Astrocyte (in vitro differentiated cells and primary cell): ENCODE measurements around the gene HACD1. TPM values are rescaled to one million over a fixed set of nuclear protein-coding genes. Genes with fewer than 3 reads are reported as not detected.

Experiments used
- DNase-seq: peaks from one replicate; pipeline ENCODE4 v3.0.0-alpha.2; 2010; ENCODE audit warnings: low read depth
- FAIRE-seq: peaks from 2 replicates; lab custom pipeline; 2011; peaks lifted over from hg19 to GRCh38; lab: Jason Lieb, UNC
- H2AFZ ChIP-seq: 2 replicates; pipeline ENCODE4 v1.6.0; 2012; ENCODE audit warnings: low read depth, low read length, inconsistent platforms
- H3K27ac ChIP-seq: 2 replicates; pipeline ENCODE4 v1.5.1; 2011; ENCODE audit warnings: low read depth, low read length, inconsistent platforms
- H3K27me3 ChIP-seq: 2 replicates; pipeline ENCODE4 v1.6.0; 2011; ENCODE audit warnings: low read length, inconsistent platforms; ENCODE audit not compliant: insufficient read depth
- H3K36me3 ChIP-seq: 2 replicates; pipeline ENCODE4 v1.5.1; 2011; ENCODE audit warnings: low read length, inconsistent platforms; ENCODE audit not compliant: insufficient read depth
- H3K4me1 ChIP-seq: 2 replicates; pipeline ENCODE4 v1.5.1; 2011; ENCODE audit warnings: low read length, inconsistent platforms; ENCODE audit not compliant: insufficient read depth
- H3K4me2 ChIP-seq: 2 replicates; pipeline ENCODE4 v1.6.0; 2012; ENCODE audit warnings: low read length, inconsistent platforms
- H3K4me3 ChIP-seq: 2 replicates; pipeline ENCODE4 v1.5.1; 2011; ENCODE audit warnings: low read depth, mild to moderate bottlenecking, low read length, inconsistent platforms; ENCODE audit not compliant: insufficient read depth
- H3K79me2 ChIP-seq: 2 replicates; pipeline ENCODE4 v1.6.0; 2012; ENCODE audit warnings: mild to moderate bottlenecking, low read length, inconsistent platforms; ENCODE audit not compliant: insufficient read depth
- H3K9ac ChIP-seq: 2 replicates; pipeline ENCODE4 v1.6.0; 2012; ENCODE audit warnings: mild to moderate bottlenecking, low read length, inconsistent platforms
- H3K9me3 ChIP-seq: 2 replicates; pipeline ENCODE4 v1.5.1; 2012; ENCODE audit warnings: low read depth, mild to moderate bottlenecking, low read length, inconsistent platforms; ENCODE audit not compliant: insufficient read depth
- H4K20me1 ChIP-seq: 2 replicates; pipeline ENCODE4 v1.6.0; 2012; ENCODE audit warnings: low read length, inconsistent platforms; ENCODE audit not compliant: insufficient read depth
- H3K27ac Mint-ChIP-seq: one replicate; pipeline ENCODE4 v1.8.0; 2021; ENCODE audit warnings: mild to moderate bottlenecking, mixed read lengths; ENCODE audit not compliant: unreplicated experiment
- H3K27me3 Mint-ChIP-seq: one replicate; pipeline ENCODE4 v1.8.0; 2021; ENCODE audit warnings: low read depth, mixed read lengths; ENCODE audit not compliant: unreplicated experiment
- H3K36me3 Mint-ChIP-seq: one replicate; pipeline ENCODE4 v1.8.0; 2021; ENCODE audit warnings: low read depth, mixed read lengths; ENCODE audit not compliant: unreplicated experiment
- H3K4me1 Mint-ChIP-seq: one replicate; pipeline ENCODE4 v1.8.0; 2021; ENCODE audit warnings: low read depth, mixed read lengths; ENCODE audit not compliant: unreplicated experiment
- H3K4me3 Mint-ChIP-seq: one replicate; pipeline ENCODE4 v1.8.0; 2021; ENCODE audit warnings: mild to moderate bottlenecking, moderate library complexity, mixed read lengths; ENCODE audit not compliant: unreplicated experiment
- H3K9me3 Mint-ChIP-seq: one replicate; pipeline ENCODE4 v1.8.0; 2021; ENCODE audit warnings: mild to moderate bottlenecking, mixed read lengths; ENCODE audit not compliant: unreplicated experiment
- EZH2 ChIP-seq: IDR thresholded peaks from 2 replicates; pipeline ENCODE4 v1.6.1; 2012; ENCODE audit warnings: mild to moderate bottlenecking, low read length, inconsistent platforms; ENCODE audit not compliant: insufficient read depth
- total RNA-seq: library from RNA; stranded (reverse); gene quantifications from 2 replicates; pipeline ENCODE4 v1.2.1, GENCODE V29; 2021
- TF ChIP-seq, protein P1 (sequence below): IDR thresholded peaks from 2 replicates; pipeline ENCODE4 v1.5.1; 2011; ENCODE audit warnings: low read depth, mild to moderate bottlenecking, inconsistent platforms, low read length, moderate library complexity; ENCODE audit not compliant: insufficient read depth

The HACD1 gene
- total RNA-seq, 1 donor from 2014 or later: 87.7 TPM

DNA sequence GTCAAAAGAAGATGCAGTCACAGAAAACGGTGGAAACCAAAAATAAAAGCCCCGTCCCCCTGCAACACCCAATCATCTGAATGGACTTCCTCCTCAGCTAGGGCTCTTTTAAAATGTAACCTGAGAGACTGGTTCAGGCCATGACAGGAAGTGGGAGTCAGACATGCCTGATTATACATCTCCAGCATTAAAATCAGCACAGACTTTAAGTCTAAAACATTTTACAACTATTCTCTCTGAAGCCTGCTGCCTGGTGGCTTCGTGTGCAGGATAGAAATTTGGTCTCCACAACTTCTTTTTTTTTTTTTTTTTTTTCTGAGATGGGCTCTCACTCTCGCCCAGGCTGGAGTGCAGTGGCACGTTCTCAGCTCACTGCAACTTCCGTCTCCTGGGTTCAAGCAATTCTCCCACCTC is 30.3 kb downstream of the HACD1 start:
- TF ChIP-seq, protein P1, sequence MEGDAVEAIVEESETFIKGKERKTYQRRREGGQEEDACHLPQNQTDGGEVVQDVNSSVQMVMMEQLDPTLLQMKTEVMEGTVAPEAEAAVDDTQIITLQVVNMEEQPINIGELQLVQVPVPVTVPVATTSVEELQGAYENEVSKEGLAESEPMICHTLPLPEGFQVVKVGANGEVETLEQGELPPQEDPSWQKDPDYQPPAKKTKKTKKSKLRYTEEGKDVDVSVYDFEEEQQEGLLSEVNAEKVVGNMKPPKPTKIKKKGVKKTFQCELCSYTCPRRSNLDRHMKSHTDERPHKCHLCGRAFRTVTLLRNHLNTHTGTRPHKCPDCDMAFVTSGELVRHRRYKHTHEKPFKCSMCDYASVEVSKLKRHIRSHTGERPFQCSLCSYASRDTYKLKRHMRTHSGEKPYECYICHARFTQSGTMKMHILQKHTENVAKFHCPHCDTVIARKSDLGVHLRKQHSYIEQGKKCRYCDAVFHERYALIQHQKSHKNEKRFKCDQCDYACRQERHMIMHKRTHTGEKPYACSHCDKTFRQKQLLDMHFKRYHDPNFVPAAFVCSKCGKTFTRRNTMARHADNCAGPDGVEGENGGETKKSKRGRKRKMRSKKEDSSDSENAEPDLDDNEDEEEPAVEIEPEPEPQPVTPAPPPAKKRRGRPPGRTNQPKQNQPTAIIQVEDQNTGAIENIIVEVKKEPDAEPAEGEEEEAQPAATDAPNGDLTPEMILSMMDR: no peak
- TF ChIP-seq EZH2: no peak

DNA sequence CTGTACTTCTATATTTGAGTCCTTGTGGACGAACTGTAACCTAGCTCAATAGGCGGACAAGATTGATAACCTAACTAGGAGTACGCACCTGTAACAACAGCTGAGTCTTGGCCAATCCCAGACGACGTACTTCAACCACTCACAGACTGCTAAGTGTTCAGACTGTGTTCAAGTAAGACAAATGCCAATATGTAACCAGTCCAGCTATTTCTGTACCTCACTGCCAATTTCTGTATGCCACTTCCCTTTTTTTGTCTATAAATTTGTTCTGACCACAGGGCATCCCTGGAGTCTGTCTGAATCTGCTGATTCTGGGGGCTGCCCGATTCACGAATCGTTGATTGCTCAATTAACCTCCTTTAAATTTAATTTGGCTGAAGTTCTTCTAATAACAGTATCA is 32.2 kb downstream of the HACD1 start:
- H3K27me3 Mint-ChIP-seq: no peaks in the 10 kb centered on the region
- Histone ChIP-seq H3K4me3 (no peak overlapping the region), H3K79me2 (no peaks in the 10 kb centered on the region), H2AFZ (no peak overlapping the region), H3K36me3 (no peaks in the 10 kb centered on the region), H3K4me1 (no peaks in the 10 kb centered on the region), H4K20me1 (no peaks in the 10 kb centered on the region), H3K9ac (no peak overlapping the region), H3K27ac (no peak overlapping the region), H3K9me3 (no peaks in the 10 kb centered on the region), H3K27me3 (no peaks in the 10 kb centered on the region), H3K4me2 (no peak overlapping the region)
- H3K9me3 Mint-ChIP-seq: no peaks in the 10 kb centered on the region
- peaks cover 2% of the 10 kb centered on the region for H3K36me3 Mint-ChIP-seq
- FAIRE-seq (no peak), DNase-seq (no peak)
- H3K4me1 Mint-ChIP-seq: peaks cover 11% of the 10 kb centered on the region
- H3K27ac Mint-ChIP-seq: no peak overlapping the region
- H3K4me3 Mint-ChIP-seq: no peak overlapping the region
- TF ChIP-seq, protein P1: no peak
- TF ChIP-seq EZH2: no peak

More for the DNA sequence above, 30.3 kb downstream of the HACD1 start:
- Mint-ChIP-seq H3K27ac (no peak overlapping the region), H3K4me3 (no peak overlapping the region), H3K36me3 (peaks cover 2% of the 10 kb centered on the region), H3K27me3 (no peaks in the 10 kb centered on the region), H3K9me3 (no peaks in the 10 kb centered on the region), H3K4me1 (peaks cover 11% of the 10 kb centered on the region)
- Histone ChIP-seq H3K4me3 (no peak overlapping the region), H3K9ac (no peak overlapping the region), H3K27ac (no peak overlapping the region), H3K9me3 (no peaks in the 10 kb centered on the region), H3K36me3 (no peaks in the 10 kb centered on the region), H3K79me2 (no peaks in the 10 kb centered on the region), H2AFZ (peak overlapping the region; percentile 27), H3K4me2 (peak overlapping the region; percentile 23), H3K4me1 (no peaks in the 10 kb centered on the region), H4K20me1 (no peaks in the 10 kb centered on the region), H3K27me3 (no peaks in the 10 kb centered on the region)
- DNase-seq (peak; percentile 19), FAIRE-seq (no peak)

DNA sequence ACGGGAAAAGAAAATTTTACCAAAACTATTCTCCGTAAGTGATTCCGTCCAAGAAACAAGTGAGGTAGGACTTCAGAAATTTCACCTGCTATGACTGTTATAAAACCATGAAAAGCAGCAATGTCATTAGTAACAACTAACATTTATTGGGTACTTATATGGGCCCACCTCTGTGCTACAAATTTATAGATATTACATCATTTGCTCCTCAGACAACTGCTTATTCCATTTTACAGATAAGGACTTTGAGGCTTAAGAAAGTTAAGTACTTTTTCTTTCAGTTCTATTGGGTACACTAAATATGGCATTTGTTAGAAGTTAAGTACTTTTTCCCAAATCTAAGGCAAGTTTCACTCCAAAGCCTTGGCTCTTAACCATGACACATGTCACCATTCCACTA is 36.3 kb downstream of the HACD1 start:
- no peaks in the 10 kb centered on the region for H3K9me3 ChIP-seq
- H3K27me3 Mint-ChIP-seq: no peaks in the 10 kb centered on the region
- FAIRE-seq: no peak
- H3K4me1 ChIP-seq: no peaks in the 10 kb centered on the region
- H3K4me3 ChIP-seq: no peak overlapping the region
- DNase-seq: no peak
- no peaks in the 10 kb centered on the region for H3K9me3 Mint-ChIP-seq
- no peak overlapping the region for H3K27ac ChIP-seq
- H3K4me2 ChIP-seq: no peak overlapping the region
- H3K4me3 Mint-ChIP-seq: no peak overlapping the region
- no peaks in the 10 kb centered on the region for H3K4me1 Mint-ChIP-seq
- no peaks in the 10 kb centered on the region for H4K20me1 ChIP-seq
- no peak overlapping the region for H3K27ac Mint-ChIP-seq
- H3K36me3 Mint-ChIP-seq: no peaks in the 10 kb centered on the region
- H2AFZ ChIP-seq: no peak overlapping the region
- no peak overlapping the region for H3K9ac ChIP-seq
- H3K79me2 ChIP-seq: no peaks in the 10 kb centered on the region
- no peaks in the 10 kb centered on the region for H3K27me3 ChIP-seq
- no peaks in the 10 kb centered on the region for H3K36me3 ChIP-seq
- TF ChIP-seq, protein P1: no peak
- no peak for TF ChIP-seq EZH2
